Measurements from ENCODE around the gene ANKRD33B. TPM values are rescaled to one million over a fixed set of nuclear protein-coding genes. Genes with fewer than 3 reads are reported as not detected.

ANKRD33B gene
- total RNA-seq, 4 donors from 2014 or later, result 5.6 to 10.7 (median 8.2) TPM

GRCh38 chr5:10629682-10630081, 65.8 kb downstream of the ANKRD33B start:
- no peak for TF ChIP-seq CTCF (IDR thresholded peaks at IDR 0.05; ENCODE audit: low read depth)

GRCh38 chr5:10630126-10630525, 66.3 kb downstream of the ANKRD33B start:
- TF ChIP-seq CTCF (IDR thresholded peaks at IDR 0.05; ENCODE audit: low read depth), result no peak

- TF ChIP-seq CTCF (IDR thresholded peaks at IDR 0.05; ENCODE audit: low read depth), result no peak
Observed at GRCh38 chr5:10631316-10631996, 67.6 kb downstream of the ANKRD33B start.

- TF ChIP-seq CTCF (IDR thresholded peaks at IDR 0.05; ENCODE audit: low read depth), result no peak
Observed at GRCh38 chr5:10632110-10632761, 68.4 kb downstream of the ANKRD33B start.

- no peak for TF ChIP-seq CTCF (IDR thresholded peaks at IDR 0.05; ENCODE audit: low read depth)
Observed at GRCh38 chr5:10633271-10634049, 69.6 kb downstream of the ANKRD33B start.

GRCh38 chr5:10634050-10634449, 70.2 kb downstream of the ANKRD33B start:
- no peak for TF ChIP-seq CTCF (IDR thresholded peaks at IDR 0.05; ENCODE audit: low read depth)

- TF ChIP-seq CTCF (IDR thresholded peaks at IDR 0.05; ENCODE audit: low read depth), result no peak
Observed at GRCh38 chr5:10634562-10634961, 70.7 kb downstream of the ANKRD33B start.

Measured in subcutaneous adipose tissue (tissue), 4 donors.